Measurements from ENCODE around the gene ELMO3.

Gene ELMO3

DNA sequence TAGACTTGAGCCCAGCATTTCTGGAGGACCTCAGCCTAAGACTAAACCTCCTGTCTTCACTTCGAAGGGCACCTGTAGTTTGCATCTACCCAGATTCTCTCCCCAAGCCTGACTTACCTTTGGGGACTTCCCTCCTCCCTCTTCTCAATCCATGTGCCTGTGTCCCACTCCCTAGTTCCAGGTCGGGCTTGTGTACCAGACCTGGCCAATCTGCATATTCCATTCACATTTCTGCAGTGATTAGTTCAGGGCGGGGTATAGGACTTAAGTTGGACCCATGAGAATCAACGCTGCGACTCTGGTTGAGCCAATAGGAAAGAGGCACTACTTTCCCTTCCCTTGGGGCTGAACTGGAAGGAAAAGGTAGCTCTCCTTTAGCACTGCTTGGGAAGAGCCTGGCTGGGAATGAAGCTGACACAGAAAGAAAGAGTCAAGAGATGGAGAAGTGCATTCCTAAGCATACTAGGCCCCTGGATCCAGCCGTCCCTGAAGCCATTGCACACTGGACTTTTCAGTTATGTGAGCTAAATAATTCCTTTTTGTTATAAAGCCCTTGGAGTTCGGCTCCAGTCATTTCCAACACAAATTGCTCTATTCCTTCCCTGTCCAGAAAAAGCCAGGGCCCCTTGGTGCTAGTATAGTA lies 41.7 kb upstream of the ELMO3 start:
- Histone ChIP-seq H3K27me3 (ENCODE audit: insufficient read depth, low read depth) (no peaks in the 10 kb centered on the region), H3K79me2 (ENCODE audit: insufficient read depth, low read depth) (no peaks in the 10 kb centered on the region), H3K4me2 (no peak overlapping the region), H3K4me1 (ENCODE audit: low read depth, poor library complexity, severe bottlenecking) (peaks cover 20% of the 10 kb centered on the region), H2AFZ (ENCODE audit: low read depth) (no peak overlapping the region), H3K27ac (no peak overlapping the region), H3K9ac (no peak overlapping the region), H3K36me3 (ENCODE audit: insufficient read depth) (no peaks in the 10 kb centered on the region), H3K4me3 (IDR thresholded peaks at IDR 0.05; ENCODE audit: insufficient read depth, low read depth, low read length) (no peak overlapping the region), H4K20me1 (ENCODE audit: insufficient read depth) (no peaks in the 10 kb centered on the region)
- TF ChIP-seq, protein P1, sequence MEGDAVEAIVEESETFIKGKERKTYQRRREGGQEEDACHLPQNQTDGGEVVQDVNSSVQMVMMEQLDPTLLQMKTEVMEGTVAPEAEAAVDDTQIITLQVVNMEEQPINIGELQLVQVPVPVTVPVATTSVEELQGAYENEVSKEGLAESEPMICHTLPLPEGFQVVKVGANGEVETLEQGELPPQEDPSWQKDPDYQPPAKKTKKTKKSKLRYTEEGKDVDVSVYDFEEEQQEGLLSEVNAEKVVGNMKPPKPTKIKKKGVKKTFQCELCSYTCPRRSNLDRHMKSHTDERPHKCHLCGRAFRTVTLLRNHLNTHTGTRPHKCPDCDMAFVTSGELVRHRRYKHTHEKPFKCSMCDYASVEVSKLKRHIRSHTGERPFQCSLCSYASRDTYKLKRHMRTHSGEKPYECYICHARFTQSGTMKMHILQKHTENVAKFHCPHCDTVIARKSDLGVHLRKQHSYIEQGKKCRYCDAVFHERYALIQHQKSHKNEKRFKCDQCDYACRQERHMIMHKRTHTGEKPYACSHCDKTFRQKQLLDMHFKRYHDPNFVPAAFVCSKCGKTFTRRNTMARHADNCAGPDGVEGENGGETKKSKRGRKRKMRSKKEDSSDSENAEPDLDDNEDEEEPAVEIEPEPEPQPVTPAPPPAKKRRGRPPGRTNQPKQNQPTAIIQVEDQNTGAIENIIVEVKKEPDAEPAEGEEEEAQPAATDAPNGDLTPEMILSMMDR (conservative IDR thresholded peaks at IDR 0.05; ENCODE audit: low read depth, low read length) = no peak

DNA sequence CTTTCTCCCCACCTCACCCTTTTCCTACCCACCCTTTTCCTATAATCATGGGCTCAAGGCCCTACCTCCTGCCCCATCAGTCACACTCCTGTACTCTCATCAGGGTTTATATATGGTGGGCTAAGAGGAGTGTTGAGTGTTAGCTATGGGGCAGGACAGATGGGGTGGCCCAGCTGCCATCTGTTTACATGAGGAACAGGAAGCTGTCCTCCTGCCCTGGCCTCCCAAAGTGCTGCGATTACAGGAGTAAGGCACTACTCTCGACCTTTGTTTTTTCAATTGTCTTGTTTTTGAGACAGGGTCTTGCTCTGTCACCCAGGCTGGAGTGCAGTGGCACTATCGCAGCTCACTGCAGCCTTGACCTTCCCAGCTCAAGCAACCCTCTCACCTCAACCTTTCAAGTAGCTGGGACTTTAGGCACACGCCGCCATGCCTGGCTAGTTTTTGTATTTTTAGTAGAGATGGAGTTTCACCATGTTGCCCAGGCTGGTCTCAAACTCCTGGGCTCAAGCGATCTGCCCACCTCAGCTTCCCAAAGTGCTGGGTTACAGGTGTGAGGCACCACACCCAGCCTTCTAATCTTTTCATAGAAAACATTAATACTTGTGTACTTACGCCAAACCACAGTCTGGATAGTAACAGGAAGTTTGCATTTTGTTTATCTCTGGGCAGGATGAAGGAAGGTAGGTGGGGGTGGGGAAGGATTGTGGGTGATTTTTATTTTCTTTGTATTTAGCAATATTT lies 40.9 kb upstream of the ELMO3 start:
- Histone ChIP-seq H3K4me1 (ENCODE audit: low read depth, poor library complexity, severe bottlenecking) (peaks cover 20% of the 10 kb centered on the region), H2AFZ (ENCODE audit: low read depth) (no peak overlapping the region), H3K4me2 (peak overlapping the region; percentile 98), H3K4me3 (IDR thresholded peaks at IDR 0.05; ENCODE audit: insufficient read depth, low read depth, low read length) (no peak overlapping the region), H3K27ac (peak overlapping the region; percentile 64; the same call in 1 of the 2 replicates), H3K36me3 (ENCODE audit: insufficient read depth) (no peaks in the 10 kb centered on the region), H3K27me3 (ENCODE audit: insufficient read depth, low read depth) (no peaks in the 10 kb centered on the region), H3K9ac (no peak overlapping the region; the same call in 1 of the 2 replicates), H3K79me2 (ENCODE audit: insufficient read depth, low read depth) (no peaks in the 10 kb centered on the region), H4K20me1 (ENCODE audit: insufficient read depth) (no peaks in the 10 kb centered on the region)
- TF ChIP-seq, protein P1 (conservative IDR thresholded peaks at IDR 0.05; ENCODE audit: low read depth, low read length) = no peak

DNA sequence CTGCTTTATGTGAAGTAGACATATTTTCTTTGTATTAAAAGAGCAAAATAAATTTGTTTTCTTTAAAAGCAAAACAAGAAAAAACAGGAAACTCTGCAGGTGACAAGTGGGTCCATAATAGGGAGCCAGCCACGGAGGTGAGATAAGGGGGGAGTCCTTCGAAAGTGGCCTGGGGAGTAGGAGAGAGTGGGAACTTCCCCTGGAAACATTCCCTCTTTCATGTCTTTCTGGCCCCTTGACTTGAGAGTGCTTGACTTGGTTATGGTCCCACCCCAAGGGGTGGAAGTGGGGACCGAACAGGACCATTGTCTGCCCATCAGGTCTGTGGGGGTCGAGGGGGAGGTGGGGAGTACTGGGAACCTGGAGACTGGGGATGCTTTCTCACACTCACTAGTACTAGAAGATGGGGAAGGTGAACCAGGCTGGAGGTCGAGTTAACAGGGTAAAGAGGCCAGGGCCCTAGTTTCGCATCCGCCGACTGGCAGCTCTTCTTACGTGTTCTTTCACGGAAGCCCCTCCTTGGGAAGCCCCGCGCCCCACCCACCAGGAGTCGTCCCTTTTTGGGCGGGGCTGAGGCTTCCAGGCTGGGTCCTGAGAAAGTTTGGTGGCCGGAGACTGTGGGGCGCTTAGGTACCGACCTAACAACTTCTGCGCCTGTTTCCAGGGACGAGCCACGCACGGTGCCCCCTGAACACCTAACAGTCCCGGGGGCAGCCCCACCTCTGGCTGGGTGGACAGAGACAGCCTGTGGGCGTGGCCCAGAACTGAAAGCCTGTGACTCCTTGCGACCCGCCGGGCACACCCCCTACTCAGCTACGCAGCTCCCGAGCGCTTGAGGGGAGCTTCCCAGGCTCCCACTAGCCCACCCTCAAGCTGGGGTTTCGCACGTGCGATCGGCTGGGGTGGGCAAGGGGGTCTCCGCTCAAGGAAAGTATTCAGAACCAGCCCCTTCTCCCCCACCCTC lies 40.0 kb upstream of the ELMO3 start:
- H3K9ac ChIP-seq = peak overlapping the region; percentile 65; the same call in 1 of the 2 replicates
- TF ChIP-seq, protein P1 (conservative IDR thresholded peaks at IDR 0.05; ENCODE audit: low read depth, low read length) = no peak
- no peak overlapping the region for H3K4me3 ChIP-seq (IDR thresholded peaks at IDR 0.05; ENCODE audit: insufficient read depth, low read depth, low read length)
- no peaks in the 10 kb centered on the region for H4K20me1 ChIP-seq (ENCODE audit: insufficient read depth)
- H3K36me3 ChIP-seq (ENCODE audit: insufficient read depth) = no peaks in the 10 kb centered on the region
- H3K4me2 ChIP-seq = peak overlapping the region; percentile 98
- H3K79me2 ChIP-seq (ENCODE audit: insufficient read depth, low read depth) = no peaks in the 10 kb centered on the region
- H3K27me3 ChIP-seq (ENCODE audit: insufficient read depth, low read depth) = no peaks in the 10 kb centered on the region
- peak overlapping the region; percentile 64 for H3K27ac ChIP-seq
- peak overlapping the region; percentile 86 for H2AFZ ChIP-seq (ENCODE audit: low read depth)
- peaks cover 21% of the 10 kb centered on the region for H3K4me1 ChIP-seq (ENCODE audit: low read depth, poor library complexity, severe bottlenecking)

DNA sequence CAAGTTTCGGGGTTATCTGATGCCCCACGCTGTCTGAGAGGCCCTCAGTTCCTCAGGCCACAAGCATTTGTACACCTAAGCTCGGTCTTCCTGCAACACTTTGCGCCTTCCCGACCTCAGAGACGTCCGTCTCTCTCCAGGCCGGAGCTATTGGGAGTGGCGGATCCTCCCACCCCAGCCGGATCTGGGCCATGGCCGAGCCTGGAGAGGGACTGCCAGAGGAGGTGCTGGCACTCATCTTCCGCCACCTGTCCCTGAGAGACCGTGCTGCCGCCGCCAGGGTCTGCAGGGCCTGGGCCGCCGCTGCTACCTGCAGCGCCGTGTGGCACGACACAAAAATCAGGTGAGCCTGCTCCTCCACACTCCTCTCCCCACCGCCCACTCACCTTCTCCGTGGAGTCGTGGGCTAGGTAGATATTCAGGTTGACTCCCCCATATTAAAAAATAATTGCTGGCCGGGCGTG lies 37.3 kb upstream of the ELMO3 start:
- Histone ChIP-seq H3K36me3 (ENCODE audit: insufficient read depth) (no peaks in the 10 kb centered on the region), H3K79me2 (ENCODE audit: insufficient read depth, low read depth) (no peaks in the 10 kb centered on the region), H2AFZ (ENCODE audit: low read depth) (no peak overlapping the region), H3K9ac (no peak overlapping the region), H3K4me1 (ENCODE audit: low read depth, poor library complexity, severe bottlenecking) (peaks cover 38% of the 10 kb centered on the region), H3K4me2 (peak overlapping the region; percentile 98), H3K4me3 (IDR thresholded peaks at IDR 0.05; ENCODE audit: insufficient read depth, low read depth, low read length) (no peak overlapping the region), H3K27ac (no peak overlapping the region), H4K20me1 (ENCODE audit: insufficient read depth) (no peaks in the 10 kb centered on the region), H3K27me3 (ENCODE audit: insufficient read depth, low read depth) (no peaks in the 10 kb centered on the region)
- TF ChIP-seq, protein P1 (conservative IDR thresholded peaks at IDR 0.05; ENCODE audit: low read depth, low read length) = no peak
